LHCN-M2 (cell line): ENCODE data around the gene PXK. TPM values are rescaled to one million over a fixed set of nuclear protein-coding genes. Genes with fewer than 3 reads are reported as not detected.

ENCODE experiments used
- DNase-seq: peaks from one replicate; pipeline ENCODE4 v3.0.0-alpha.2; 2012; ENCODE audit warnings: low read depth
- total RNA-seq: library from RNA; depleted of rRNA; stranded (reverse); fragments of >200 nt; gene quantifications from 2 replicates; pipeline ENCODE4 v1.2.3, GENCODE V29; 2014; rRNA removed

The PXK gene
- total RNA-seq, 1 experiment from 2014 or later = 50.3 TPM

GRCh38 chr3:58464866-58465265, 132.2 kb downstream of the PXK start:
- no peak for DNase-seq

- no peak for DNase-seq
Measured at GRCh38 chr3:58466899-58467563, 134.3 kb downstream of the PXK start.

DNA sequence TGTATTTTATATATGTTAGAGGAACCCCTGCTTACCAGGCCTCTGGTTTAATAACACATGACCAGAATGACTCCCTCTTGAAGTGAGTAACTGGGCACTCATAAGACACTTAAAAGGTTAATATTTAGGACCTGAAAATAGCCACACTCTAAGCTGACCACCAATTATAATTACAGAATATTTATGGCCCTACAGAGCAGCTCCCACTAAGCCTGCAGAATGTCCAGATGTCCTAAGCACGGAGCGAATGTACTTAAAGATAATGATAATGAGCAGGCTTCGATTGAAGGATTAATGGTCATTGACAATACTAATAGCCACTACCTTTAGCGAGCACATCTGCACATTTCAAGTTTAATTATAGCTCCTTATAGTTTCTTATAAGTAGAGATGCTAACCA, 136.4 kb downstream of the PXK start:
- no peak for DNase-seq

GRCh38 chr3:58470363-58471024, 137.8 kb downstream of the PXK start:
- no peak for DNase-seq

- DNase-seq = peak; percentile 96
Measured at GRCh38 chr3:58471025-58471887, 138.6 kb downstream of the PXK start.

DNA sequence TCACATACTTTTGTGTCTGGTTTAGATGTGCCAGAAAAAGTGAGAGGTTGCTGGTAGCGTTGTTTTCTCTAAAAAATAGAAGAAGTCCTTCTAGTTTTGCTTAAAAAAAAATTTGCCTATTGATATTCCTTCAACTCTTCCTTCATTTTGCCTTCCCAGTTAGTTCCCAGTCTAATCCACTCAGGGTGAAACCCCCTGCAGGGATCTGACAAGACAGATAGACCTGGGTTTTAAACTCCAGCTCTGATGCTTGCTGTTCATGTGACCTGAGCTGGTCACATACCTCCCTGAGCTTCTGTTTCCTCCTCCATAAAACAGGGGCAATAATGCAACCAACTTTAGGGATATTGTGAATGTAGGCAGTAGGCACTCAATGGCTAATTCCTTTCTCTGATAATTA, 140.6 kb downstream of the PXK start:
- no peak for DNase-seq

DNA sequence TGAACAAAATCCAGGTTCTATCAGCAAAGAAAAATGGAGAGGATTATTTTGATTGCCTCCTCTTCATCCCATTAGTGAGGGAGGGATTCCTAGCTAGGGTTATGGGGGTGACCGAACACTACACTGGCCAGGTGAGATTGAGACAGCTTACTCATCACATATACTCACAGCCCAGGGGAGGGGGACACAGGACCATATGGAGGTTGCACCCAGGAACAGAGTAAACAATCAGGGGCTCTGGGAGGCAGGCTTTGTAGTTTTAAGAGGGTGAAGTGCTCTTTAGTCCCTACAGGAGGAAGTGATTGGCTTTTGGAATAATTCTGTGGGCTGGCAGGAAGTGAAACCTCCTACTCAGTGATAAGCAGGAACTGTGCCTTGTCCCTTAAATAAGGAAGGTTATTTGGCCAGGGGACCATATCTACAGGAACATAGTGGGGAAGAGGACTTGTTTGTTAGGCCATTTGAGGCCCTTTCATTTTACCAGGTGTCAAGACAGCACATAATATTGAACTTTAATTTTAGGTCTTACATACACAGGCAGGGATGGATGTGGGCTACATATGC, 141.7 kb downstream of the PXK start:
- no peak for DNase-seq

- DNase-seq = peak; percentile 71
Measured at GRCh38 chr3:58474967-58475578, 142.4 kb downstream of the PXK start.

Other genes with a start within 250 kb of the PXK start
- gene DNASE1L3, start 121.9 kb upstream of the PXK start, total RNA-seq = not detected in 2 replicates
- gene ABHD6, start 95.1 kb upstream of the PXK start, total RNA-seq = 10.2 and 11.0 TPM in 2 replicates
- gene RPP14, start 26.6 kb upstream of the PXK start, total RNA-seq = 11.4 and 13.2 TPM in 2 replicates
- gene HTD2, start 26.4 kb upstream of the PXK start, total RNA-seq = 9.2 and 14.3 TPM in 2 replicates
- 111 and 150 TPM in 2 replicates for gene PDHB, start 100.9 kb downstream of the PXK start, total RNA-seq
- 7.1 and 10.7 TPM in 2 replicates for gene KCTD6, start 159.2 kb downstream of the PXK start, total RNA-seq
- 2.4 and 2.7 TPM in 2 replicates for gene ACOX2, start 204.3 kb downstream of the PXK start, total RNA-seq
- gene FAM107A, start 244.5 kb downstream of the PXK start, total RNA-seq = not detected in 2 replicates